KMS-11 (cell line): Measurements from ENCODE around the gene FLNA.

Source experiments
- H2AFZ ChIP-seq: fragments of 200-600 bp; sonication (generic); 2 replicates; pipeline ENCODE4 v1.6.1; 2016; ENCODE audit warnings: antibody characterized with exemption, mixed run types, low read depth
- H3K27ac ChIP-seq: fragments of 200-600 bp; sonication (generic); 2 replicates; pipeline ENCODE4 v1.6.1; 2016; ENCODE audit warnings: mild to moderate bottlenecking, mixed run types
- H3K27me3 ChIP-seq: fragments of 200-600 bp; sonication (generic); 2 replicates; pipeline ENCODE4 v1.6.1; 2017; ENCODE audit warnings: mild to moderate bottlenecking, low read depth, mixed run types, moderate library complexity; ENCODE audit not compliant: insufficient read depth
- H3K36me3 ChIP-seq: fragments of 200-600 bp; sonication (generic); 2 replicates; pipeline ENCODE4 v1.6.1; 2017; ENCODE audit warnings: mild to moderate bottlenecking, mixed run types; ENCODE audit not compliant: insufficient read depth
- H3K4me1 ChIP-seq: fragments of 200-600 bp; sonication (generic); 2 replicates; pipeline ENCODE4 v1.6.1; 2016; ENCODE audit warnings: mild to moderate bottlenecking, low read depth, mixed run types; ENCODE audit not compliant: poor library complexity, severe bottlenecking
- H3K4me2 ChIP-seq: fragments of 200-600 bp; sonication (generic); 2 replicates; pipeline ENCODE4 v1.7.0; 2016; ENCODE audit warnings: mild to moderate bottlenecking, mixed run types
- H3K4me3 ChIP-seq: fragments of 200-600 bp; sonication (generic); IDR thresholded peaks from 2 replicates; pipeline ENCODE4 v1.6.1; 2017; ENCODE audit warnings: low read depth, low read length, mixed read lengths; ENCODE audit not compliant: insufficient read depth
- H3K79me2 ChIP-seq: fragments of 200-600 bp; sonication (generic); 2 replicates; pipeline ENCODE4 v1.6.1; 2016; ENCODE audit warnings: low read depth, mixed run types; ENCODE audit not compliant: insufficient read depth
- H3K9ac ChIP-seq: fragments of 200-600 bp; sonication (generic); 2 replicates; pipeline ENCODE4 v1.6.1; 2016; ENCODE audit warnings: mild to moderate bottlenecking, mixed run types
- H4K20me1 ChIP-seq: fragments of 200-600 bp; sonication (generic); 2 replicates; pipeline ENCODE4 v1.6.1; 2016; ENCODE audit warnings: mild to moderate bottlenecking, mixed run types; ENCODE audit not compliant: insufficient read depth
- CTCF ChIP-seq: fragments of 200-600 bp; sonication (generic); conservative IDR thresholded peaks from 2 replicates; pipeline ENCODE4 v1.6.1; 2017; ENCODE audit warnings: low read depth, mild to moderate bottlenecking, antibody characterized with exemption, low read length, moderate library complexity, mixed read lengths

The FLNA gene

DNA sequence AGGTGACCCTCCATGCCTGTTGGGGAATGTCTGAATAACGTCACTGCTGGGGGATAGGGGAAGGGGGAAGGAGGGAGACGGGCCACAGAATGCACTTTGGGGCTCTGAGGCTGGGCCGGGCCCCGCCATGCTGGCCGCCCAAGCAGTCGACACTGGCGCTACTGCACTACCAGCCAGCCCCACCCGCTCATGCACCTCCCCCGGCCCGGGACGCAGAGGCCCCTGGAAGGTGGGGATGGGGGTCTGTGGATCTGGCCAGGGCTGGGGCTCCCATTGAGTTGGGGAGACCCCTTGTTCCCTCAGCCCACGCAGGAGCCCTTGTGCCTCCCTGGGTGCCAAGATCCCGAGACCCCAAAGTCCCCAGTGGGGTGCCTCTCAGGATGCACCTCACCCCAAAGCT is 17.8 kb downstream of the FLNA start:
- Histone ChIP-seq H3K9ac (no peak overlapping the region), H3K27ac (no peak overlapping the region), H3K36me3 (no peaks in the 10 kb centered on the region), H4K20me1 (no peaks in the 10 kb centered on the region), H2AFZ (no peak overlapping the region), H3K4me1 (no peaks in the 10 kb centered on the region), H3K4me2 (no peak overlapping the region), H3K4me3 (no peak overlapping the region), H3K79me2 (no peaks in the 10 kb centered on the region; the same call in 1 of the 2 replicates), H3K27me3 (no peaks in the 10 kb centered on the region)
- TF ChIP-seq CTCF: no peak

- H3K4me3 ChIP-seq: no peak overlapping the region
- no peak overlapping the region for H2AFZ ChIP-seq
- no peak overlapping the region for H3K9ac ChIP-seq
- no peak overlapping the region for H3K4me2 ChIP-seq
- H3K79me2 ChIP-seq: no peaks in the 10 kb centered on the region
- no peaks in the 10 kb centered on the region for H3K27me3 ChIP-seq
- H4K20me1 ChIP-seq: no peaks in the 10 kb centered on the region
- H3K4me1 ChIP-seq: no peaks in the 10 kb centered on the region
- TF ChIP-seq CTCF: no peak
- H3K27ac ChIP-seq: no peak overlapping the region
- H3K36me3 ChIP-seq: no peaks in the 10 kb centered on the region
Observed at GRCh38 chrX:154355776-154356140, 18.7 kb downstream of the FLNA start.

- Histone ChIP-seq H4K20me1 (no peaks in the 10 kb centered on the region), H3K4me2 (no peak overlapping the region), H3K9ac (no peak overlapping the region), H3K27ac (no peak overlapping the region), H3K36me3 (no peaks in the 10 kb centered on the region), H2AFZ (no peak overlapping the region), H3K27me3 (no peaks in the 10 kb centered on the region), H3K4me1 (peaks cover 1% of the 10 kb centered on the region), H3K79me2 (no peaks in the 10 kb centered on the region), H3K4me3 (no peak overlapping the region)
- no peak for TF ChIP-seq CTCF
Observed at GRCh38 chrX:154355094-154355775, 19.2 kb downstream of the FLNA start.

DNA sequence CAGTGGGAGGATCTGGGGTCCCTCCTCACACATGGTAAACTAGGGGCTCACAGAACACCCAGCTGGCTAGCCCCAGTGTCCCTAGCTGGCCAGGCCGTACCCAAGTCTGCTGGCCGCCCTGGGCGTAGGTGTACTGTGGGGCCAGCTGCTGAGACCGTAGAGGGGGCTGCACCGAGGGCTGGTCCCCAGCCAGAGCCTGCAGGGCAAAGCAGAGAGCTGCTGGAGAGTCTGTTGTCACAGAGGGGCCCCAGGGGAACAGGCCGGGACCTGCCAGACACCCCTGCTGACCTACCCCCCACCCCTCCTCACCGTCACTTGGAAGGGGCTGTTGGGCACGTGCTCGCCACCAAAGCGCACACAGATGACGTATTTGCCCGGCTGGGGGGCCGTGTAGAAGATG is 19.9 kb downstream of the FLNA start:
- TF ChIP-seq CTCF: no peak
- H3K4me2 ChIP-seq: no peak overlapping the region
- H3K4me3 ChIP-seq: no peak overlapping the region
- no peaks in the 10 kb centered on the region for H3K36me3 ChIP-seq
- no peak overlapping the region for H3K9ac ChIP-seq
- H3K27ac ChIP-seq: no peak overlapping the region
- H4K20me1 ChIP-seq: no peaks in the 10 kb centered on the region
- no peak overlapping the region for H2AFZ ChIP-seq
- H3K79me2 ChIP-seq: no peaks in the 10 kb centered on the region
- peaks cover 7% of the 10 kb centered on the region for H3K4me1 ChIP-seq
- H3K27me3 ChIP-seq: no peaks in the 10 kb centered on the region
